Ishikawa (cell line): ENCODE data around the gene RBM15.

Experiments
- CEBPB ChIP-seq: IDR thresholded peaks from 2 replicates; pipeline ENCODE4 v1.6.1; 2012
- CREB1 ChIP-seq: IDR thresholded peaks from 2 replicates; pipeline ENCODE4 v1.6.1; 2012; ENCODE audit warnings: low read depth
- EGR1 ChIP-seq: IDR thresholded peaks from 2 replicates; pipeline ENCODE4 v1.6.1; 2012
- FOXM1 ChIP-seq: IDR thresholded peaks from 2 replicates; pipeline ENCODE4 v1.6.1; 2012; ENCODE audit warnings: low read depth, borderline replicate concordance
- NFIC ChIP-seq: IDR thresholded peaks from 2 replicates; pipeline ENCODE4 v1.6.1; 2012
- RAD21 ChIP-seq: IDR thresholded peaks from 2 replicates; pipeline ENCODE4 v1.6.1; 2012; ENCODE audit warnings: low read depth
- REST ChIP-seq: IDR thresholded peaks from 2 replicates; pipeline ENCODE4 v1.6.1; 2012; ENCODE audit warnings: low read depth, mild to moderate bottlenecking
- ZBTB7A ChIP-seq: IDR thresholded peaks from 2 replicates; pipeline ENCODE4 v1.6.1; 2012; ENCODE audit warnings: low read depth
- TF ChIP-seq, protein P1 (sequence below): IDR thresholded peaks from 2 replicates; pipeline ENCODE4 v1.6.1; 2012
- TF ChIP-seq, protein P2 (sequence below): IDR thresholded peaks from 2 replicates; pipeline ENCODE4 v1.6.1; 2012

DNA sequence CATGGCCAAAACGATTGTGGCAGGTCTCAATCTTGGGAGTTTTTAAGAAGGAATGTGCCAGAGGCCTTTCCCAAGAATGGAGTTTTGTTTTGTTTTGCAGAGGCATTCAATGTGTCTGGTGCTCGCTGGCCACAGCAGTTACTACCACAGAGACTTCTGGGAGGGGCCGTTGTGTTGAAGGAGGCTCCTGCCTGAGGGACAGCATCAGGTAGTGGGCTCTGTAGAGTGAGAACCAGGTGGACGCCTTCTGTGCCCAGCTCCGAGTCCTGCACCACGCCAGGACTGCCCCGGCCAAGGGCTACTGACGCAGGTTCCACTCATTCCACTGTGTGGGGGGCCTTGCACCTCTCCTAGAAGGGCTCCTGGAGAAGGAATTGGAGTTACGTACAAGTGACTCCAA lies 44.9 kb upstream of the RBM15 start:
- TF ChIP-seq ZBTB7A (no peak), REST (no peak), FOXM1 (no peak), CREB1 (no peak), RAD21 (no peak), EGR1 (no peak), CEBPB (no peak), NFIC (no peak)
- TF ChIP-seq, protein P1, sequence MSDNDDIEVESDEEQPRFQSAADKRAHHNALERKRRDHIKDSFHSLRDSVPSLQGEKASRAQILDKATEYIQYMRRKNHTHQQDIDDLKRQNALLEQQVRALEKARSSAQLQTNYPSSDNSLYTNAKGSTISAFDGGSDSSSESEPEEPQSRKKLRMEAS: no peak
- TF ChIP-seq, protein P2, sequence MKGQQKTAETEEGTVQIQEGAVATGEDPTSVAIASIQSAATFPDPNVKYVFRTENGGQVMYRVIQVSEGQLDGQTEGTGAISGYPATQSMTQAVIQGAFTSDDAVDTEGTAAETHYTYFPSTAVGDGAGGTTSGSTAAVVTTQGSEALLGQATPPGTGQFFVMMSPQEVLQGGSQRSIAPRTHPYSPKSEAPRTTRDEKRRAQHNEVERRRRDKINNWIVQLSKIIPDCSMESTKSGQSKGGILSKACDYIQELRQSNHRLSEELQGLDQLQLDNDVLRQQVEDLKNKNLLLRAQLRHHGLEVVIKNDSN: no peak
